GM12872 (cell line): ENCODE measurements around the gene HIBADH.

Experiments used
- CTCF ChIP-seq: IDR thresholded peaks from 3 replicates; pipeline ENCODE4 v1.5.1; 2011; ENCODE audit warnings: low read depth, mild to moderate bottlenecking, low read length, moderate library complexity; ENCODE audit not compliant: insufficient read depth

Gene HIBADH

GRCh38 chr7:27579565-27579964, 83.1 kb downstream of the HIBADH start:
- no peak for TF ChIP-seq CTCF

- TF ChIP-seq CTCF, result peak; percentile 35; the same call in 1 of the 3 replicates
These were observed 86.2 kb downstream of the HIBADH start for GRCh38 chr7:27576360-27576944.

GRCh38 chr7:27575613-27576012, 87.1 kb downstream of the HIBADH start:
- TF ChIP-seq CTCF, result no peak

GRCh38 chr7:27569106-27569505, 93.6 kb downstream of the HIBADH start:
- TF ChIP-seq CTCF, result no peak

- no peak for TF ChIP-seq CTCF
These were observed 95.4 kb downstream of the HIBADH start for GRCh38 chr7:27567266-27567665.

- TF ChIP-seq CTCF, result no peak
These were observed 97.7 kb downstream of the HIBADH start for GRCh38 chr7:27564881-27565482.

- TF ChIP-seq CTCF, result no peak
These were observed 101.9 kb downstream of the HIBADH start for GRCh38 chr7:27560706-27561235.
